Left hindlimb (tissue), 1 donor: Measurements from ENCODE around the gene DLG3.
"Not testable (repeated sequence)": the region's sequence is repeated elsewhere in the genome, so short reads cannot be mapped to it uniquely, and the experiment has no call there.

Source experiments
- DNase-seq: peaks from one replicate; pipeline ENCODE4 v3.0.0-alpha.2; 2018

The DLG3 gene

GRCh38 chrX:70477734-70478075, 33.1 kb downstream of the DLG3 start:
- DNase-seq: no peak

- DNase-seq: no peak
Measured at GRCh38 chrX:70478526-70479245, 34.1 kb downstream of the DLG3 start.

GRCh38 chrX:70479247-70479921, 34.7 kb downstream of the DLG3 start:
- DNase-seq: no peak

GRCh38 chrX:70479922-70480659, 35.5 kb downstream of the DLG3 start:
- DNase-seq: no peak

GRCh38 chrX:70480660-70481018, 36.0 kb downstream of the DLG3 start:
- no peak for DNase-seq

- no peak for DNase-seq
Measured at GRCh38 chrX:70481471-70482270, 37.0 kb downstream of the DLG3 start.

- DNase-seq: no peak
Measured at GRCh38 chrX:70482300-70482699, 37.7 kb downstream of the DLG3 start.

GRCh38 chrX:70485466-70485865, 40.8 kb downstream of the DLG3 start:
- no peak for DNase-seq

GRCh38 chrX:70488856-70489255, 44.2 kb downstream of the DLG3 start:
- no peak for DNase-seq

- DNase-seq: no peak
Measured at GRCh38 chrX:70494441-70494840, 49.8 kb downstream of the DLG3 start.

- DNase-seq: no peak
Measured at GRCh38 chrX:70496491-70496890, 51.9 kb downstream of the DLG3 start.

GRCh38 chrX:70497026-70497425, 52.4 kb downstream of the DLG3 start:
- no peak for DNase-seq

GRCh38 chrX:70498129-70498528, 53.5 kb downstream of the DLG3 start:
- no peak for DNase-seq

GRCh38 chrX:70500826-70501225, 56.2 kb downstream of the DLG3 start:
- DNase-seq: no peak

GRCh38 chrX:70504772-70505450, 60.3 kb downstream of the DLG3 start:
- DNase-seq: no peak

- no peak for DNase-seq
Measured at GRCh38 chrX:70505451-70505841, 60.8 kb downstream of the DLG3 start.

GRCh38 chrX:70508296-70508911, 63.8 kb downstream of the DLG3 start:
- no peak for DNase-seq

- no peak for DNase-seq
Measured at GRCh38 chrX:70509078-70509477, 64.4 kb downstream of the DLG3 start.

GRCh38 chrX:70515270-70515669, 70.6 kb downstream of the DLG3 start:
- not testable (repeated sequence) for DNase-seq

GRCh38 chrX:70515692-70516091, 71.1 kb downstream of the DLG3 start:
- DNase-seq: not testable (repeated sequence)

GRCh38 chrX:70525733-70526132, 81.1 kb downstream of the DLG3 start:
- no peak for DNase-seq

GRCh38 chrX:70527053-70527452, 82.4 kb downstream of the DLG3 start:
- DNase-seq: no peak
